Measurements from ENCODE around the gene RBFOX2. TPM values are rescaled to one million over a fixed set of nuclear protein-coding genes. Genes with fewer than 3 reads are reported as not detected.

Gene RBFOX2
- polyA plus RNA-seq, 1 of the 3 experiments (the other 2 are of a cell fraction), result 115 TPM

- Histone ChIP-seq H3K4me3 (ENCODE audit: low read depth in 2 of 2, low read length in 1 of 2) (no peak overlapping the region), H3K9me2 (no peaks in the 10 kb centered on the region), H3K4me2 (no peak overlapping the region), H2AFZ (ENCODE audit: low read depth) (peak overlapping the region; percentile 55; the same call in 1 of the 2 replicates), H3K9ac (no peak overlapping the region), H3K36me3 (replicated peaks in 1 of 2; ENCODE audit: control insufficient read depth in 1 of 2, insufficient read depth in 2 of 2, low read length in 1 of 2) (no peaks in the 10 kb centered on the region), H3K27ac (ENCODE audit: low read depth in 2 of 2, low read length in 1 of 2) (no peak overlapping the region), H4K20me1 (ENCODE audit: insufficient read depth) (no peaks in the 10 kb centered on the region), H3K27me3 (ENCODE audit: insufficient read depth) (no peaks in the 10 kb centered on the region; the same call in 1 of the 2 replicates), H3K79me2 (ENCODE audit: insufficient read depth) (no peaks in the 10 kb centered on the region), H3F3A (replicated peaks; ENCODE audit: insufficient read depth) (no peaks in the 10 kb centered on the region), H3K9me3 (no peaks in the 10 kb centered on the region), H3K4me1 (ENCODE audit: control insufficient read depth in 1 of 2, insufficient read depth in 2 of 2, low read depth in 1 of 2, low read length in 1 of 2) (no peaks in the 10 kb centered on the region; a peak in 1 of 4 replicates)
- CTCF ChIA-PET, result no interaction called here
- TF ChIP-seq GABPA (IDR thresholded peaks at IDR 0.05; ENCODE audit: low read depth), result no peak
- no peak for TF ChIP-seq ELF1 (IDR thresholded peaks at IDR 0.05)
- TF ChIP-seq USF2 (IDR thresholded peaks at IDR 0.05; ENCODE audit: borderline replicate concordance, low read depth, low read length), result no peak
- no peak for TF ChIP-seq REST (IDR thresholded peaks at IDR 0.05; ENCODE audit: low read depth, low read length)
- no peak for TF ChIP-seq SIN3A (IDR thresholded peaks at IDR 0.05; ENCODE audit: borderline replicate concordance, low read depth, low read length)
- no peak for TF ChIP-seq RAD21 (IDR thresholded peaks at IDR 0.05; ENCODE audit: low read length)
- TF ChIP-seq MXI1 (IDR thresholded peaks at IDR 0.05; ENCODE audit: low read depth, low read length), result no peak
- no peak for TF ChIP-seq USF1 (IDR thresholded peaks at IDR 0.05; ENCODE audit: borderline replicate concordance, low read depth)
- TF ChIP-seq PBX3 (IDR thresholded peaks at IDR 0.05), result no peak
- TF ChIP-seq TAF1 (IDR thresholded peaks at IDR 0.05; ENCODE audit: borderline replicate concordance, low read depth, low read length), result no peak
- no peak for TF ChIP-seq MAX (IDR thresholded peaks at IDR 0.05; ENCODE audit: low read depth)
- TF ChIP-seq FOXM1 (IDR thresholded peaks at IDR 0.05; ENCODE audit: low read depth), result no peak
- no peak for TF ChIP-seq RXRA (IDR thresholded peaks at IDR 0.05; ENCODE audit: borderline replicate concordance, low read depth)
- no peak for TF ChIP-seq CHD2 (IDR thresholded peaks at IDR 0.05; ENCODE audit: low read length, partially characterized antibody)
- TF ChIP-seq FOSL2 (IDR thresholded peaks at IDR 0.05; ENCODE audit: borderline replicate concordance, low read depth), result no peak
- TF ChIP-seq ZBTB33 (IDR thresholded peaks at IDR 0.05; ENCODE audit: borderline replicate concordance, low read depth), result no peak
- no peak for TF ChIP-seq CTCF (IDR thresholded peaks at IDR 0.05)
- no peak for TF ChIP-seq SMC3 (IDR thresholded peaks at IDR 0.05; ENCODE audit: low read depth, low read length)
- POLR2A ChIA-PET, result no interaction called here
- 75% methylated on average over 10 of the region's 10 CpGs for WGBS (ENCODE audit: low lambda C conversion rate)
- no peak for DNase-seq
Measured at GRCh38 chr22:35688913-35689675, 339.5 kb downstream of the RBFOX2 start.
